K562 (cell line): Measurements from ENCODE around the gene STUB1. TPM values are rescaled to one million over a fixed set of nuclear protein-coding genes. Genes with fewer than 3 reads are reported as not detected.

Experiments used
- ATAC-seq: fragments of 200-7000 bp; cut with Tn5 transposase; 3 replicates; pipeline ENCODE4 v1.9.1; 2020; ENCODE audit warnings: moderate library complexity
- BruUV-seq: library from RNA; stranded (reverse); fragments of 400-500 nt; replicated peaks from 2 replicates; lab custom pipeline; 2021; lab: Mats Ljungman, UMichigan
- CTCF ChIA-PET: fragments of 300-600 bp; formaldehyde crosslinking; extraction: SDS; loops from one replicate; lab custom pipeline; 2021; ENCODE audit warnings: low intra/inter-chr PET ratio; lab: Yijun Ruan, JAX
- POLR2A ChIA-PET: fragments of 300-600, 350-650 bp; sonication (Branson Sonifier 250); formaldehyde crosslinking; extraction: SDS; loops from one replicate; lab custom pipeline; 2021; ENCODE audit warnings: antibody characterized with exemption, inconsistent platforms; lab: Yijun Ruan, JAX
- DNase-seq, 4 experiments: peaks; one replicate each; pipeline versions ENCODE4 v3.0.0 to v3.0.0-alpha.2; 2011 to 2018; ENCODE audit warnings: low spot score in 3 of 4, mixed read lengths in 3 of 4; ENCODE audit errors: extremely low read depth in 1 of 4
- FAIRE-seq: peaks from 2 replicates; lab custom pipeline; 2011; peaks lifted over from hg19 to GRCh38; lab: Jason Lieb, UNC
- H2AFZ ChIP-seq: 2 replicates; pipeline ENCODE4 v1.6.0; 2011; ENCODE audit warnings: low read depth, low read length, control low read depth, inconsistent platforms
- H3K27ac ChIP-seq: fragments of 200-600 bp; 3 replicates; pipeline ENCODE4 v1.8.0; 2011; ENCODE audit warnings: low read depth, mild to moderate bottlenecking, control low read depth, inconsistent platforms, low read length, moderate library complexity, mixed read lengths; ENCODE audit errors: extremely low read depth
- H3K27me3 ChIP-seq, 2 experiments: fragments of 300-600 bp in 1 of 2; 2 replicates in 1 of 2; 3 replicates in 1 of 2; pipeline versions ENCODE4 v1.6.0 to v1.8.0; 2011; ENCODE audit warnings: inconsistent platforms in 2 of 2, low read length in 2 of 2, mild to moderate bottlenecking in 1 of 2, mixed read lengths in 1 of 2, moderate library complexity in 1 of 2; ENCODE audit not compliant: control insufficient read depth in 2 of 2, insufficient read depth in 2 of 2
- H3K36me3 ChIP-seq: fragments of 300-600 bp; 3 replicates; pipeline ENCODE4 v1.8.0; 2011; ENCODE audit warnings: mild to moderate bottlenecking, low read length, inconsistent platforms; ENCODE audit not compliant: control insufficient read depth, insufficient read depth
- H3K4me1 ChIP-seq, 2 experiments: fragments of 200-600 bp in 1 of 2; replicated peaks in 1 of 2; 2 replicates in 1 of 2; 3 replicates in 1 of 2; pipeline versions ENCODE4 v1.5.1 to v1.8.0; 2011; ENCODE audit warnings: inconsistent platforms in 2 of 2, low read length in 2 of 2, mild to moderate bottlenecking in 1 of 2, mixed read lengths in 1 of 2, moderate library complexity in 1 of 2; ENCODE audit not compliant: control insufficient read depth in 2 of 2, insufficient read depth in 2 of 2
- H3K4me2 ChIP-seq: 2 replicates; pipeline ENCODE4 v1.6.1; 2011; ENCODE audit warnings: low read length, control low read depth, inconsistent platforms, mixed read lengths; ENCODE audit not compliant: insufficient read depth
- H3K4me3 ChIP-seq: fragments of 200-600 bp; sonication (generic), shearing (Covaris generic); 2 replicates; pipeline ENCODE4 v1.5.1; 2016; ENCODE audit warnings: control low read depth, inconsistent platforms
- H3K79me2 ChIP-seq: fragments of 200-600 bp; 3 replicates; pipeline ENCODE4 v1.8.0; 2011; ENCODE audit warnings: low read length, inconsistent platforms; ENCODE audit not compliant: control insufficient read depth, insufficient read depth
- H3K9ac ChIP-seq, 2 experiments: 2 replicates each; pipeline versions ENCODE4 v1.6.0 to v1.6.1; 2011; ENCODE audit warnings: low read depth in 2 of 2, low read length in 2 of 2, control low read depth in 1 of 2, inconsistent platforms in 1 of 2, mild to moderate bottlenecking in 1 of 2, mixed read lengths in 1 of 2; ENCODE audit not compliant: insufficient read depth in 1 of 2
- H3K9me1 ChIP-seq: one replicate; pipeline ENCODE4 v1.6.0; 2011; ENCODE audit warnings: inconsistent platforms, mild to moderate bottlenecking, low read length, moderate library complexity; ENCODE audit not compliant: control insufficient read depth, insufficient read depth
- H3K9me3 ChIP-seq: replicated peaks from 2 replicates; pipeline ENCODE4 v1.5.1; 2011; ENCODE audit warnings: low read depth, low read length, inconsistent platforms; ENCODE audit not compliant: control insufficient read depth, insufficient read depth
- H4K20me1 ChIP-seq: replicated peaks from 2 replicates; pipeline ENCODE4 v1.6.1; 2011; ENCODE audit warnings: low read length, inconsistent platforms, mixed read lengths; ENCODE audit not compliant: control insufficient read depth, insufficient read depth
- ASH1L ChIP-seq: fragments of 450-650 bp; IDR thresholded peaks from 2 replicates; pipeline ENCODE4 v1.6.1; 2018; ENCODE audit warnings: borderline replicate concordance, mild to moderate bottlenecking, low read depth; ENCODE audit not compliant: partially characterized antibody
- BDP1 ChIP-seq: IDR thresholded peaks from 3 replicates; pipeline ENCODE4 v1.6.1; 2011; ENCODE audit not compliant: insufficient read length, insufficient read depth
- BRD9 ChIP-seq: fragments of 450-650 bp; IDR thresholded peaks from 2 replicates; pipeline ENCODE4 v1.6.1; 2018; ENCODE audit warnings: low read depth; ENCODE audit not compliant: partially characterized antibody
- CBFA2T2 ChIP-seq: fragments of 450-650 bp; conservative IDR thresholded peaks from 2 replicates; pipeline ENCODE4 v1.6.1; 2017; ENCODE audit warnings: mild to moderate bottlenecking
- DPF2 ChIP-seq: fragments of 450-650 bp; IDR thresholded peaks from 2 replicates; pipeline ENCODE4 v1.6.1; 2016
- ESRRA ChIP-seq: fragments of 450-650 bp; IDR thresholded peaks from 2 replicates; pipeline ENCODE4 v1.6.1; 2014; ENCODE audit warnings: low read depth, mild to moderate bottlenecking, moderate library complexity, borderline replicate concordance
- FOXA3 ChIP-seq, 2 experiments: fragments of 450-650 bp in 1 of 2; sonication (generic) in 1 of 2; formaldehyde crosslinking; IDR thresholded peaks in 1 of 2; conservative IDR thresholded peaks in 1 of 2; 2 replicates each; pipeline versions ENCODE4 v1.4.0 to v1.8.0; 2020 to 2022; ENCODE audit warnings: mild to moderate bottlenecking in 2 of 2, missing genetic modification reagents in 1 of 2
- L3MBTL2 ChIP-seq: fragments of 450-650 bp; IDR thresholded peaks from 2 replicates; pipeline ENCODE4 v1.6.1; 2016; ENCODE audit warnings: mild to moderate bottlenecking, moderate library complexity
- NBN ChIP-seq: fragments of 450-650 bp; IDR thresholded peaks from 2 replicates; pipeline ENCODE4 v1.6.1; 2016; ENCODE audit warnings: low read depth, mild to moderate bottlenecking
- NUFIP1 ChIP-seq: fragments of 450-650 bp; IDR thresholded peaks from 2 replicates; pipeline ENCODE4 v1.6.1; 2018; ENCODE audit not compliant: partially characterized antibody
- WGBS: fragments of 100-300 bp; shearing (Covaris generic); methylation state at CpG from one replicate; pipeline ENCODE4 v1.1.6; 2016; ENCODE audit warnings: low coverage, mixed read lengths; ENCODE audit not compliant: insufficient coverage; ENCODE audit errors: missing lambda C conversion rate; 5-methylcytosine and 5-hydroxymethylcytosine counted together
- in situ Hi-C: fragments of 300-500 bp; cut with MboI; formaldehyde crosslinking; loops from 4 replicates; pipeline ENCODE4 v1.15.0; 2018; ENCODE audit warnings: inconsistent platforms, mixed read lengths
- intact Hi-C: fragments of 100-400 bp; cut with micrococcal nuclease; formaldehyde crosslinking; loops from 2 replicates; pipeline ENCODE4 v1.14.2; 2022
- polyA plus RNA-seq, 8 experiments: library from polyadenylated mRNA; depleted of rRNA in 4 of 8; stranded (reverse) in 5 of 8; unstranded in 3 of 8; fragments of >200 nt; fragmentation: Nextera tagmentation in 2 of 8; fragmentation: Illumina TruSeq in 1 of 8; extraction: Ambion mirVana in 2 of 8; extraction: Trizol in 1 of 8; gene quantifications; 2 replicates each; pipeline versions ENCODE4 v1.2.1 to v1.2.3, GENCODE V29; 2011 to 2014; ENCODE audit warnings: inconsistent platforms in 1 of 8, missing spikeins in 1 of 8
- total RNA-seq, 7 experiments: library from RNA; depleted of rRNA in 6 of 7; stranded (reverse); fragments of >200 nt in 6 of 7; fragmentation: Illumina TruSeq in 2 of 7; extraction: Trizol in 2 of 7; gene quantifications; 2 replicates each; pipeline versions ENCODE4 v1.2.1 to v1.2.3, GENCODE V29; 2011 to 2021; ENCODE audit warnings: low replicate concordance in 1 of 7
- TF ChIP-seq, protein P1 (sequence below): sonication (generic); formaldehyde crosslinking; IDR thresholded peaks from 2 replicates; pipeline ENCODE4 v1.9.0; 2022; ENCODE audit warnings: mild to moderate bottlenecking, missing genetic modification reagents
- TF ChIP-seq, protein P2 (sequence below): sonication (generic); formaldehyde crosslinking; IDR thresholded peaks from 2 replicates; pipeline ENCODE4 v1.9.0; 2022; ENCODE audit warnings: mild to moderate bottlenecking, missing genetic modification reagents
- TF ChIP-seq, protein P3 (sequence below): fragments of 450-650 bp; formaldehyde crosslinking; IDR thresholded peaks from 2 replicates; pipeline ENCODE4 v1.4.0; 2022; ENCODE audit warnings: mild to moderate bottlenecking, moderate library complexity
- TF ChIP-seq, protein P4 (sequence below): IDR thresholded peaks from 2 replicates; pipeline ENCODE4 v1.6.1; 2011; ENCODE audit warnings: borderline replicate concordance, low read depth, mild to moderate bottlenecking, moderate library complexity, low read length; ENCODE audit not compliant: insufficient read depth, poor library complexity, severe bottlenecking

The STUB1 gene
- total and polyA plus RNA-seq, 9 of the 15 experiments (the other 6 are each of a cell fraction or from before 2014, with no cell fraction given), result 10.6 to 251 (median 152) TPM

DNA sequence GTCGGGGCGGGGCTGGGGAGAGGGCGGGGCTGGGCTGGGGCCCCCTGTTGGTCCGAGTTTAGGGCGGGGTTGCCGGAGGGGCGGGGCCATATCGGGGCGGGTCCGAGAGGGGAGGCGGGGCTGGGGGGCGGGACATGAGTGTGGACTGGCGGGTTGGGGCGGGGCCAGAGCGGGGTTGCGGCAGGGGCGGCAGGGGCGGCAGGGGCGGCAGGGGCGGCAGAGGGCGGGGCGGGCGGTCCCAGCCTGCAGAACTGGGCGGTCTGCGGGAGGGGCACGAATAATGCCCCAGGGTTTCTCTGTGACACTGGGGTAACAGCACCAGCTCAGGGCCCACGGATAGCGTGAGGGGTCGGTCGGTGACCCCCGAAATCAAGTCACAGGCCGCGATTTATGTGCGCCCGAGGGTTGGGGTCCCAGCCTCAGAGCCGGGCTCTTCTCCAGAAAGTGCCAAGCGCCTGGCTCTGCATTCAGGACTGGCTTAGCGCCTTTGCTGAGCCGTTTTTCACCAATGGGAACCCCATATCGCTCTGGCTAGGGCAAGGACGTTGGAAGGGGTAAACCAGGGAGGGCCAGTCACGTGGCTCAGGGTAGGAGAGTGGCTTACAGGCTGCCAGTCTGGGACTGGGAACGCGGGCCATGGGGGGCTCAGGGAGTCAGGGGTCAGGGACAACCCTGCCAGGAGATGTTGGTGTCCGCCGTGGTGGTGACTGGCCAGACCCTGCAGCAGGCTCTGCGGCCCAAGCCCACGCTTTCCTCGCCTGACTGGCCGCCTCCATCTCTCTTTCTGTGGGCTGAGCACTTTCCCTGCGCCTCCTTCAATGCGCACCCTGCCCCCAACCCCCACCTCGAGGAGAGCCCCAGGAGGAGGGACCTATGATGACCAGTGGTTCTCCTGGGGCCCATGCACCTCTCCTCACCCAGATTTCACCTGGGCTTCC lies 42.9 kb upstream of the STUB1 start:
- Histone ChIP-seq H3K4me1 (peaks cover 14 to 87% of the 10 kb centered on the region in 2 experiments; a peak in 4 of 5 replicates), H3K9me3 (no peaks in the 10 kb centered on the region), H3K36me3 (peaks cover 25% of the 10 kb centered on the region; the same call in 1 of the 3 replicates), H2AFZ (peak overlapping the region; percentile 97), H3K4me2 (peak overlapping the region; percentile 92), H3K9me1 (no peaks in the 10 kb centered on the region), H3K9ac (peak overlapping the region; percentile 87 to 99), H3K27ac (peak overlapping the region; percentile 93), H4K20me1 (no peaks in the 10 kb centered on the region), H3K4me3 (peak overlapping the region; percentile 87), H3K79me2 (peaks cover 38% of the 10 kb centered on the region), H3K27me3 (no peaks in the 10 kb centered on the region)
- BruUV-seq, result no TSS peak
- FAIRE-seq, result peak; percentile 80
- intact Hi-C loops, result loop anchor here (2.0 to 5.0 kb wide), 2 partner anchors 15 to 40 kb away; partner anchors contain the start of gene RHBDL1
- ATAC-seq, result peak; percentile 58; the same call in 2 of the 3 replicates
- ChIA-PET POLR2A (interaction anchor here (0.7 to 2.2 kb wide), 5 partner anchors 13 to 634 kb away, joined by 3 to 8 read pairs (median 5); no protein-coding TSS in a partner anchor), CTCF (no interaction called here)
- 15% methylated on average over 28 of the region's 53 CpGs for WGBS
- peak; percentile 89 to 100 (median 97) for DNase-seq
- in situ Hi-C loops, result no loop called here
- TF ChIP-seq FOXA3 (CRISPR knock-in tag; conservative IDR thresholded peaks at IDR 0.05 in 1 of 2, IDR thresholded peaks at IDR 0.05 in 1 of 2), result 0 out of 4 replicates have a peak, but pooled peaks of 1 of the 2 experiments have one; percentile 49
- TF ChIP-seq NBN, result no peak
- TF ChIP-seq, protein P1, sequence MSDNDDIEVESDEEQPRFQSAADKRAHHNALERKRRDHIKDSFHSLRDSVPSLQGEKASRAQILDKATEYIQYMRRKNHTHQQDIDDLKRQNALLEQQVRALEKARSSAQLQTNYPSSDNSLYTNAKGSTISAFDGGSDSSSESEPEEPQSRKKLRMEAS (CRISPR knock-in tag), result peak; percentile 66
- TF ChIP-seq, protein P2, sequence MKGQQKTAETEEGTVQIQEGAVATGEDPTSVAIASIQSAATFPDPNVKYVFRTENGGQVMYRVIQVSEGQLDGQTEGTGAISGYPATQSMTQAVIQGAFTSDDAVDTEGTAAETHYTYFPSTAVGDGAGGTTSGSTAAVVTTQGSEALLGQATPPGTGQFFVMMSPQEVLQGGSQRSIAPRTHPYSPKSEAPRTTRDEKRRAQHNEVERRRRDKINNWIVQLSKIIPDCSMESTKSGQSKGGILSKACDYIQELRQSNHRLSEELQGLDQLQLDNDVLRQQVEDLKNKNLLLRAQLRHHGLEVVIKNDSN (CRISPR knock-in tag), result peak; percentile 92
- TF ChIP-seq BDP1, result no peak
- TF ChIP-seq, protein P3, sequence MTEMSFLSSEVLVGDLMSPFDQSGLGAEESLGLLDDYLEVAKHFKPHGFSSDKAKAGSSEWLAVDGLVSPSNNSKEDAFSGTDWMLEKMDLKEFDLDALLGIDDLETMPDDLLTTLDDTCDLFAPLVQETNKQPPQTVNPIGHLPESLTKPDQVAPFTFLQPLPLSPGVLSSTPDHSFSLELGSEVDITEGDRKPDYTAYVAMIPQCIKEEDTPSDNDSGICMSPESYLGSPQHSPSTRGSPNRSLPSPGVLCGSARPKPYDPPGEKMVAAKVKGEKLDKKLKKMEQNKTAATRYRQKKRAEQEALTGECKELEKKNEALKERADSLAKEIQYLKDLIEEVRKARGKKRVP (CRISPR knock-in tag), result no peak
- TF ChIP-seq ASH1L, result no peak
- no peak for TF ChIP-seq BRD9
- no peak for TF ChIP-seq ESRRA
- TF ChIP-seq, protein P4, sequence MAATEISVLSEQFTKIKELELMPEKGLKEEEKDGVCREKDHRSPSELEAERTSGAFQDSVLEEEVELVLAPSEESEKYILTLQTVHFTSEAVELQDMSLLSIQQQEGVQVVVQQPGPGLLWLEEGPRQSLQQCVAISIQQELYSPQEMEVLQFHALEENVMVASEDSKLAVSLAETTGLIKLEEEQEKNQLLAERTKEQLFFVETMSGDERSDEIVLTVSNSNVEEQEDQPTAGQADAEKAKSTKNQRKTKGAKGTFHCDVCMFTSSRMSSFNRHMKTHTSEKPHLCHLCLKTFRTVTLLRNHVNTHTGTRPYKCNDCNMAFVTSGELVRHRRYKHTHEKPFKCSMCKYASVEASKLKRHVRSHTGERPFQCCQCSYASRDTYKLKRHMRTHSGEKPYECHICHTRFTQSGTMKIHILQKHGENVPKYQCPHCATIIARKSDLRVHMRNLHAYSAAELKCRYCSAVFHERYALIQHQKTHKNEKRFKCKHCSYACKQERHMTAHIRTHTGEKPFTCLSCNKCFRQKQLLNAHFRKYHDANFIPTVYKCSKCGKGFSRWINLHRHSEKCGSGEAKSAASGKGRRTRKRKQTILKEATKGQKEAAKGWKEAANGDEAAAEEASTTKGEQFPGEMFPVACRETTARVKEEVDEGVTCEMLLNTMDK, result no peak
- no peak; the same call in 1 of the 2 replicates for TF ChIP-seq DPF2
- peak; percentile 44; the same call in 1 of the 2 replicates for TF ChIP-seq L3MBTL2
- TF ChIP-seq CBFA2T2, result 0 out of 2 replicates have a peak, but pooled peaks have one; percentile 7
- TF ChIP-seq NUFIP1, result no peak
